Measurements from ENCODE around the gene MGRN1. TPM values are rescaled to one million over a fixed set of nuclear protein-coding genes. Genes with fewer than 3 reads are reported as not detected.

MGRN1 gene
- total RNA-seq, 4 donors from 2014 or later, result 30.8 to 58.2 (median 44.8) TPM

- Histone ChIP-seq H3K4me1 (peaks cover 16% of the 10 kb centered on the region), H3K27me3 (no peaks in the 10 kb centered on the region), H3K4me3 (no peak overlapping the region), H3K36me3 (no peaks in the 10 kb centered on the region), H3K27ac (no peak overlapping the region), H3K9me3 (no peaks in the 10 kb centered on the region)
- DNase-seq (ENCODE audit: low spot score in 2 of 2), result no peak
- TF ChIP-seq POLR2AphosphoS5 (IDR thresholded peaks at IDR 0.05) (no peak), EP300 (IDR thresholded peaks at IDR 0.05) (no peak), CTCF (IDR thresholded peaks at IDR 0.05) (no peak), POLR2A (IDR thresholded peaks at IDR 0.05) (no peak)
- 88% methylated on average over 10 of the region's 10 CpGs for WGBS
Observed at GRCh38 chr16:4599037-4599436, 25.6 kb upstream of the MGRN1 start.

GRCh38 chr16:4599545-4599944 lies 25.1 kb upstream of the MGRN1 start:
- TF ChIP-seq CTCF (IDR thresholded peaks at IDR 0.05) (no peak), POLR2A (IDR thresholded peaks at IDR 0.05) (no peak), EP300 (IDR thresholded peaks at IDR 0.05) (no peak), POLR2AphosphoS5 (IDR thresholded peaks at IDR 0.05) (no peak)
- peaks cover 16% of the 10 kb centered on the region for H3K4me1 ChIP-seq
- no peak overlapping the region for H3K27ac ChIP-seq
- DNase-seq (ENCODE audit: low spot score in 2 of 2), result no peak
- H3K9me3 ChIP-seq, result no peaks in the 10 kb centered on the region
- WGBS, result 91% methylated on average over 6 of the region's 8 CpGs
- no peaks in the 10 kb centered on the region for H3K27me3 ChIP-seq
- H3K36me3 ChIP-seq, result no peaks in the 10 kb centered on the region
- H3K4me3 ChIP-seq, result no peak overlapping the region

- TF ChIP-seq POLR2A (IDR thresholded peaks at IDR 0.05), result no peak
- no peak for TF ChIP-seq CTCF (IDR thresholded peaks at IDR 0.05)
- TF ChIP-seq EP300 (IDR thresholded peaks at IDR 0.05), result no peak
- no peak for TF ChIP-seq POLR2AphosphoS5 (IDR thresholded peaks at IDR 0.05)
- Histone ChIP-seq H3K4me1 (peaks cover 16% of the 10 kb centered on the region), H3K36me3 (no peaks in the 10 kb centered on the region), H3K27ac (no peak overlapping the region), H3K9me3 (no peaks in the 10 kb centered on the region), H3K27me3 (no peaks in the 10 kb centered on the region), H3K4me3 (no peak overlapping the region)
- peak in 1 of 2 donors; percentile 71 for DNase-seq (ENCODE audit: low spot score in 2 of 2)
- 17% methylated on average over 18 of the region's 18 CpGs for WGBS
Observed at GRCh38 chr16:4601036-4601863, 23.4 kb upstream of the MGRN1 start.

- H3K4me1 ChIP-seq, result peaks cover 16% of the 10 kb centered on the region
- no peaks in the 10 kb centered on the region for H3K9me3 ChIP-seq
- WGBS, result 57% methylated on average over 4 of the region's 6 CpGs
- no peak overlapping the region for H3K27ac ChIP-seq
- DNase-seq (ENCODE audit: low spot score in 2 of 2), result no peak
- no peak overlapping the region for H3K4me3 ChIP-seq
- no peaks in the 10 kb centered on the region for H3K36me3 ChIP-seq
- no peak for TF ChIP-seq POLR2A (IDR thresholded peaks at IDR 0.05)
- TF ChIP-seq EP300 (IDR thresholded peaks at IDR 0.05), result no peak
- no peak for TF ChIP-seq CTCF (IDR thresholded peaks at IDR 0.05)
- TF ChIP-seq POLR2AphosphoS5 (IDR thresholded peaks at IDR 0.05), result no peak
- no peaks in the 10 kb centered on the region for H3K27me3 ChIP-seq
Observed at GRCh38 chr16:4601864-4602186, 22.8 kb upstream of the MGRN1 start.

GRCh38 chr16:4602331-4602730 lies 22.3 kb upstream of the MGRN1 start:
- no peak for TF ChIP-seq EP300 (IDR thresholded peaks at IDR 0.05)
- no peak for TF ChIP-seq POLR2A (IDR thresholded peaks at IDR 0.05)
- TF ChIP-seq POLR2AphosphoS5 (IDR thresholded peaks at IDR 0.05), result no peak
- no peak for TF ChIP-seq CTCF (IDR thresholded peaks at IDR 0.05)
- Histone ChIP-seq H3K36me3 (no peaks in the 10 kb centered on the region), H3K27me3 (no peaks in the 10 kb centered on the region), H3K4me1 (peaks cover 11% of the 10 kb centered on the region), H3K27ac (no peak overlapping the region), H3K4me3 (no peak overlapping the region), H3K9me3 (no peaks in the 10 kb centered on the region)
- WGBS, result 29% methylated on average over 3 of the region's 8 CpGs
- no peak for DNase-seq (ENCODE audit: low spot score in 2 of 2)
